Coronary artery (tissue), 2 donors: ENCODE measurements around the gene ADAMTS12.

Source experiments
- DNase-seq: peaks from one replicate; pipeline ENCODE4 v3.0.0-alpha.2; 2017; ENCODE audit warnings: low spot score
- H3K27ac ChIP-seq, 2 donors: fragments of 200-600 bp; sonication (generic); one replicate each; pipeline ENCODE4 v1.5.1; 2016 to 2019
- H3K4me3 ChIP-seq: fragments of 200-600 bp; sonication (generic); 2 replicates; pipeline ENCODE4 v1.5.1; 2016; ENCODE audit warnings: mild to moderate bottlenecking, moderate library complexity
- CTCF ChIP-seq: fragments of 200-600 bp; sonication (generic); IDR thresholded peaks from one replicate; pipeline ENCODE4 v1.5.1; 2019; ENCODE audit warnings: antibody characterized with exemption

The ADAMTS12 gene

DNA sequence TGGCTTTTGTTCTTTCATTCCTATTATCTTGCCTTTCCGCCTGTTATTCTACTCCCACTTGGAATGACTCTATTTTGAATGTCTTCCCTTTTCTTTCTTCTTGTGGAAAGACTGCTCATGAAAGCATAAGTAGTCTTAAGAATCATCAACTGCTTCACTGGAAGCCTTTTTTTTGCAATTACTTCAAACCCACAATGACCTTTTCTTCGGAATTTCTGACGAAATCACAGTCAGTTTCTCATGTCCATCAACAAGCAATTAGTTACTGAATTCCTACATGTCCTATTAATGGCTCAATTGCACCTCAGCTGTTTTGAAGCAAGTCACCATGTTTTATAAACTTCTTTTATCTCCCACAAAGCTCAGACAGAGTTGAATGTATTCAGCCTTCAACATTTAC lies 254.8 kb downstream of the ADAMTS12 start:
- H3K27ac ChIP-seq, result no peak overlapping the region
- TF ChIP-seq CTCF, result no peak
- DNase-seq, result no peak
- no peak overlapping the region for H3K4me3 ChIP-seq

DNA sequence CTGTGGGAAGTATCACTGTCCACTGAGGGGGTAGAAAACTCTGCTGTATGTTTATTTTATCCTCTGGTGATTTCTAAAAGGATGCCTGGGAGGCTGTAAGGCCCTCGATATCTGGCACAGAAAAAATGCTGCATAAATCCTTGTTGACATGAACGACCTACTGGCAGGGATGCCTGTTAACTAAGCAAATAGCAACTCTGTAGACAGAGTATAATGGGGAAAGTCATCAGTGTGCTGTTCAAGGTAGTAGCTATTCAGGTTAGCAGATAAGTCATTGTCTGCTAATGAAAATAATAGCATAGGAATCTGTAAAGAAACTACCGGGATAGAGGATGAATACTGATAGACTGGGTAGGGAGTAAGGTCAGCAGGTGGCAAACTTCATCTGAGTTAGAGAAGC lies 256.2 kb downstream of the ADAMTS12 start:
- TF ChIP-seq CTCF, result no peak
- Histone ChIP-seq H3K4me3 (no peak overlapping the region), H3K27ac (no peak overlapping the region)
- DNase-seq, result no peak

DNA sequence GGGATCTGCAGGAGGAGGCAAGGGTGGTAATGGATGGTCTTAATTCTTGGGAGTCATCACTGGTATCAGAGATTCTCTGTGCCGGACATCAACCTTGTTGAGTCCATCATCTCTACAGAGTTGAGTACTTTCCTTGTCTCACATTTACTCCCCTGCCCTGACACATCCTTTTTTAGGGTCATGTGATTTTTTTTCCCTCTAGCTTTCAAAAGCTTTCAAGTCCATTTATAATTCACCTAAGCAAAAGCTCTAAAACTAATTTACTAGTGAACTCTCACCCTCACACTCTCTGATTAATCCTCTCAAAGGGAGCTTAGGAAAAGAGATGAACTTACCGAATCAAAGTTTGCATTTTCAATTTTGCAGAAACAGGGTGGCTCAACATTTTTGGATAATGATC lies 258.1 kb downstream of the ADAMTS12 start:
- no peak for DNase-seq
- Histone ChIP-seq H3K4me3 (no peak overlapping the region), H3K27ac (no peak overlapping the region)
- no peak for TF ChIP-seq CTCF

DNA sequence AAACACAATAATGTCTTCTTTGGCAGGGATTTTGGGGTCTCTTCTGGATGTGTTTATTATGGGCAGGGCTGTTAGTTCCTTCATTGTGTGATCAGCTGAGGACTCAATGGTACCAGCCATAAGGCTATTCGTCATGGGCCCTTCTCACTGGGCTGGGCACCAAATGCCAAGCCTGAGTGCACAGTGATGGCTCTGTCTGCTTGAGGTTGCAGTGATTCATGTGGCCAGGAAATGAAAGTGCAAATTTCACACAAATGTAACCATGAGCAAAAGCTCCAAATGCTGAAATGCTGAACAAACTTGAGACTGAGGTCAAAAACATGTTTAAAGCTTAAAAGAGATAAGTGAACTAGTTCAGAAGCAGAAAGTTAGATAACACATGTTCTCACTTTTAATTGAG lies 260.0 kb downstream of the ADAMTS12 start:
- no peak for DNase-seq

DNA sequence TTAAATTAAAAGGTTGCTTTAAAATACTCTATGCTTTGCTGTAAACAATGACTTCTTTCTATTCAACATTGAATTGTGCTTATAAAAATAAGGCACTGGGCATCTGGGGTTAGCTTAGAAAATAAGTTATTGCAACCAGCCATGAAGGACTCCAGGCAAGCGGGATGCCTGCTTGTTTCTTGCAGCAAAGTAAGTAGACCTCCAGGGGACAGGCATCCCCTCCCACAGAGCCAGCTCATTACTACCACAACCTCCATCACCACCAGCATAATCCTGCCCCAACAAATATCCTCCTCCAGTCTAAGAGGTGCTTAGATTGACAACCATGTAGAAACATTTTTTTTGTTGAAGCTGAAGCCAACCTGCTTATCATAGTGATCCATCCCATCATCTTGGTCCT lies 260.7 kb downstream of the ADAMTS12 start:
- Histone ChIP-seq H3K27ac (no peak overlapping the region), H3K4me3 (no peak overlapping the region)
- DNase-seq, result no peak
- TF ChIP-seq CTCF, result no peak

More for the DNA sequence above, 260.0 kb downstream of the ADAMTS12 start:
- H3K4me3 ChIP-seq, result no peak overlapping the region
- no peak for TF ChIP-seq CTCF
- no peak overlapping the region for H3K27ac ChIP-seq

- H3K27ac ChIP-seq, result no peak overlapping the region
- no peak overlapping the region for H3K4me3 ChIP-seq
- no peak for DNase-seq
- TF ChIP-seq CTCF, result no peak
Measured at GRCh38 chr5:33629999-33630398, 261.8 kb downstream of the ADAMTS12 start.

DNA sequence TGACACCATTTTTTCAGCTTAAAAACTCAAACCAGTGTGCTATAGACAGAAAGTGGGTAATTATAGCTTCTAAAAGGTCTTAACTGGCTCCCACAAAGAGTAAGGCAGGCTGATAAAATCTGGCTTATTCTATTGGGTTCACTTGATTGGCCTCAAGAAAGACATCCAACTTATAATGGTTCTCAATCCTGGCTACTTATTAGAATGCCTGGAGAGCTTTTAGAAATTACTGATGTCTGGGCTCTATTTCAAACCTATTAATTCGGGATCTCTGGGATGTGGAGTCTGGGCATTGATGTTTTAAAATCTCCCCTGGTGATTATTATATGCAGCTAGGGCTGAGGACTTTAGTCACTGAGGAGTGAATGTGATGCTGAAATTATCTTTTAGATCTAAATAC lies 263.0 kb downstream of the ADAMTS12 start:
- TF ChIP-seq CTCF, result no peak
- H3K27ac ChIP-seq, result no peak overlapping the region
- H3K4me3 ChIP-seq, result no peak overlapping the region
- no peak for DNase-seq
